Dermis blood vessel endothelial cell (primary cell): ENCODE data around the gene RETSAT. TPM values are rescaled to one million over a fixed set of nuclear protein-coding genes. Genes with fewer than 3 reads are reported as not detected.
A peak's percentile ranks its signal among the peaks of the same experiment; 100 is the strongest.
"Not testable (repeated sequence)": the region's sequence is repeated elsewhere in the genome, so short reads cannot be mapped to it uniquely, and the experiment has no call there.

Source experiments
- DNase-seq: peaks from one replicate; pipeline ENCODE4 v3.0.0; 2010
- total RNA-seq: library from RNA; depleted of rRNA; stranded (reverse); fragments of >200 nt; gene quantifications from 2 replicates; pipeline ENCODE4 v1.2.3, GENCODE V29; 2014

RETSAT gene
- total RNA-seq = 64.2 and 76.2 TPM in 2 replicates

DNA sequence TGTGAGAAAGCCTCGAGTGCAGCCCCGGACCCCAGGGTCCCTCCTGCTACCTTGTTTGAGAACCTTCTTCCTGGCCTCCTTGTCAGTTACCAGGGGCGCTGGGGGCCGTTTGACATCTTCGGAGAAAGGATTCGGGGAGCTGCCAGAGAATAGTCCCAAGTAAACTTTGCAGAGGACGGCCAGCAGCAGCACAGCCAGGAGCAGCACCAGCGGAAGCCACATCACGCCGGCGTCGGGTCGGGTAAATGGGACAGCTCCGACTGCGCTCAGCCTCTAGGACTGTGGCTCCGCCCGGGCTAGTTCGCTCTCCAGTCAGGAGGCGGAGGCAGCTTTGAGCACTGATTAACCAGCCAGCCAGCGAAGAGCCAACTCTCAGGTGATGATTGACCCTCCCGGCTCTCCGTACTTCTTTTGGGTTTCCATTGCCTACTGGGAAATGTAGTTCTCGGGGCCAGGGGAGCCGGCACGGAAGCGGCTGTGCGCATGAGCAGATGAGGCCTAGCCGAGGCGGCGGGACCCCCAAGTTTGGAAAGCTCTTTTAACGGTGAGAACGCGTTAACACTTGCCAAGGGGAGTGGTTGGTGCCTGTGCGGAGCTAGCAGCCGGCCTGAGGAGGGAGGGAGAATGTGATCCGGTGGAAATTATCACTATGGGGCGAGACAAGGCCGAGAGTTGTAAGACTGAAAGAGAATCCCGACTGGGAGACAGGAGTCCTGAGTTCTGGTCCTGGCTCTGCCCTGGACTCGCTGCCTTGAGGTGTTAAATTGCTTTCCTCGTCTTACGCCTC lies at the start of gene RETSAT, which contains the start of gene ELMOD3:
RETSAT (minus strand) TSS at position 243 of the 787 bp plus-strand sequence; CDS start at position 222, 21 bp downstream.
ELMOD3 (plus strand) TSS at position 484 of the 787 bp plus-strand sequence. CDS start 2,430 bp downstream, outside the sequence.
- DNase-seq = peak; percentile 100

- no peak for DNase-seq
These were observed 47.5 kb upstream of the RETSAT start for GRCh38 chr2:85401844-85402243.

GRCh38 chr2:85401464-85401805 lies 47.1 kb upstream of the RETSAT start:
- no peak for DNase-seq

DNA sequence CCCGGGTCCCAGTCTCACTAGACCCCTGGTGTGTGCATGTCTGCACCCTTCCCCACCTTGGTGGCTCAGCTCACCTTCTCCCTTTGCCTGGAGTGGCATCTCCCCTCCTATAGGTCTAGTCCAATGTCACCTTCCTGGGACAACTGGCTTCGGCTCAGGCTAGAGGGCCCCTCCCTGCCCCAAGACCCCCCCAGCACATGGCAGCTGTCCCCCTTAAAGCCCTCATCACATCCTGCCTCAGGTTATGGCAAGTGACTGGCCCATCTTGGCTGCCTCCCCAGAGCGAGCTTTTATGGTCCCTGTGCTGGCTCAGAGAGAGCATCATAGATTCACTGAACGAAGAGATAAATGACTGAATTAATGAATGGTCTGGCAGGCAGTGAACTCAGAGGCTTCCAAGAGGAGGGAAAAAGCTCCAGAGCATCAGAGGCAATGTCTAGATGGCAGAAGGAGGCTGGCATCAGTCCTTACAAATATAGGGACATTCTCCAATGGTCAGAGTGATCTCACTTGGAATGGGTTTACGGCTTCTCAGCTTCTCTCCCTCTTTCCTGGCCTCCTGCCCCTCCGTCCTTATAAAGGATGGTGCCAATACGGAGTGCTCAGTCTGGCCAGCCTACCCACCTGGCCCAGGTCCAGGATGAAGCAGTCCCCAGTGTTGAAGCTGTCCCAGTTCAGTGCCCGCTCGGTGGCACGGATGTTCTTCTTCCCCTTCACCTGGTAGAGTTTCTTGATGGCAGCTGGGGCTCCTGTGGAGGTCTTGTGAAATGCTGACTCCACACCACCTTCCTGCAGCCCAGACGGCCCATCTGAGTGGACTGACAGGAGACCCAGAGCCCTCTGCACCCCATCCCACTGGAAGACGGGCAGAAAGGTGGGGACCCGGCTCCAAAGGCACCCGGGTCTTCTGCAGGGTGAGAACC lies 46.5 kb upstream of the RETSAT start:
- no peak for DNase-seq

DNA sequence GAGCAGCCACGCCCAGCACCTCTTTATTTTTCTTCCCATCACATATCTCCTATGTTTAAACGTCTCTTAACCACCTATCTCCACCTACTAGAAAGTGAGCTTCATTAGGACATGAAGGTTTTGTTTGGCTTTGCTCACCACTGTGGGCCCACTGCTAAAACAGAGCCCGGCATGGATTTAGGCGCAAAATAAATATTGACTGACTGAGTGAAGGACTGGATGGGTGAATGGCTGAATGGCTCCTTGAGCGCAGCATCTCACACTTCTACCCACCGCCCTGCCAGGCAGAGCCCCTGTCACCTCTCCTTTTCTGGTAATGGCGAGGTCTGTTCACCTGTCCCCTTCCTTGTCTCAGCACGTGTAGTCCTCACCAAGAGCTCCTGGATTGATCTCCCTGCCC lies 45.7 kb upstream of the RETSAT start:
- DNase-seq = no peak

GRCh38 chr2:85399183-85399455 lies 44.8 kb upstream of the RETSAT start:
- DNase-seq = no peak

DNA sequence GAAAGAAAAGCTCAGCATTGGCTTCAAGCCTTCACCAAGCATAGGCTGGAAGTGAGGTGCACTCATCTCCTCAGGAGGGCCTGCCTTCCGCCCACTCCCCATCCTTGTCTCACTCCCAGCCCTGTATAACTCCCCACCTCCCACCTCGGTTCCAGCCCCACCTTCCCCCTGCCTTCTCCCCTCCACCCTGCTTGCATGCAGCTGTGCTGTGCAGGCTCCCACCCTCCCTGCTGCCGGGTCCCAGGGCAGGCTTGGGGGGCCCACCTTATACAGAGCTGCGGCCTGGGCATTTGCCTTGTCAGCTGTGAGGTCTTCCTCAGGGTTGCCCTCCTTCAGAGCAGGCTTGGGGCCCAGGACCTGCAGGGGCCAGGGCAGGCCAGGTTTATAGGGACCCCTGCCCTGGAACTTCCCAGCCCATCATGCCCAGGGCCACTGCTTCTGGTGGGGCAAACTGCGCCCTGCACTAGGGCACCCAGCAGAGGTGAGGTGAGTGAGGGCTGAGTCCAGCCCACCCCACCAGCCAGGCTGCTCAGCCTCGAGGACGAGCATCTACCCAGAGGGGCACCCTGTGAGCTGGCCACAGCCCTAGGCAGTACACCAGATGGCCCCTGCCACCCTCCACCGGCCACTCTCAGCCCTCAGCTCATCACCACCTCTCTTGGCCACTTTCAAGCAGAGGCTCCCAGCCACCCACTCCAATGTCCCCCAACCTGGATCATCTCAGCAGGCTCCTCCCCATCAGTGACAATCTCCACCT lies 44.3 kb upstream of the RETSAT start:
- no peak for DNase-seq

- DNase-seq = no peak
These were observed 43.6 kb upstream of the RETSAT start for GRCh38 chr2:85397925-85398331.

GRCh38 chr2:85396531-85397470 lies 42.5 kb upstream of the RETSAT start:
- no peak for DNase-seq

- DNase-seq = no peak
These were observed 41.7 kb upstream of the RETSAT start for GRCh38 chr2:85395912-85396475.

DNA sequence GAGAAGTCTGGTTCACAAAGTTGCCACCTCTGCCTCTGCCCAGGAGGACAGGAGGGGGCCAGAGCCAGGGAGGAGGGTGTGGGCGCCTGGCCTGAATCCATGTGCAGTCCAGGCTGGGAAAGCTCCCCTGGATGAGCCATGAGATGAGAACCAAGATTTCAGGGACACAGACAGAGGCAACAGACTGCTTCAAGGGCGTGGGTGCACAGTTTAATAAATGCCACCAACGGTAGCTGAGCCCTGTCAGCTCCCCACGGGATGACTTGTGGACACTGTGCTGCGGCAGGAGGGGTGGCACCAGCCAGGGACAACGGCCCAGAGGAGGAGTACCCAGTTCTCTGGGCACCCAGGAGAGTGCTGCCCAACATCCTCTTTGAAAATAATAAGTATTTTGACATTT lies 40.6 kb upstream of the RETSAT start:
- no peak for DNase-seq

DNA sequence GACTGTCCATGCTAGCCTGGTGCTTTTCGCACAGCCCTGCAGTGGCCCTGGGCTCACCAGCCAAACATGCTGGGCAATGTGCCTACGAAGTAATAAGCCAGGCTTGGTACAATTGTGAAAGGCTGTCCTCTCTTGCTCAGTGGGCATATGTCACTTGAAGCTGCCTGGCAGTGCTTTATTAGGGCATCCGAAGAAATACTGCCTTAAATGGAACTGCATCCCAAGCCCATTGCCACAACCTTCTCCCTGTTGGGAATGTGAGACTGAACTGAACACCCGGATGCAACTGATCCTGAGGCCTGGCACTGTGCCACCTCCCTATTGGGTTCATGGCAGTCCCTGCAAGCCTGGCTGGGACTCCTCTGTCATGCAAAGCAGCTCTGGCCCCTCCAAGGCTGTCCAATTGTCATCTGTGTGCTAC lies 39.9 kb upstream of the RETSAT start:
- no peak for DNase-seq

GRCh38 chr2:85393836-85394235 lies 39.5 kb upstream of the RETSAT start:
- DNase-seq = no peak

GRCh38 chr2:85390941-85391669 lies 36.8 kb upstream of the RETSAT start:
- peak; percentile 67 for DNase-seq

GRCh38 chr2:85388878-85389538 lies 34.7 kb upstream of the RETSAT start:
- no peak for DNase-seq

- no peak for DNase-seq
These were observed 33.4 kb upstream of the RETSAT start for GRCh38 chr2:85387754-85388153.

DNA sequence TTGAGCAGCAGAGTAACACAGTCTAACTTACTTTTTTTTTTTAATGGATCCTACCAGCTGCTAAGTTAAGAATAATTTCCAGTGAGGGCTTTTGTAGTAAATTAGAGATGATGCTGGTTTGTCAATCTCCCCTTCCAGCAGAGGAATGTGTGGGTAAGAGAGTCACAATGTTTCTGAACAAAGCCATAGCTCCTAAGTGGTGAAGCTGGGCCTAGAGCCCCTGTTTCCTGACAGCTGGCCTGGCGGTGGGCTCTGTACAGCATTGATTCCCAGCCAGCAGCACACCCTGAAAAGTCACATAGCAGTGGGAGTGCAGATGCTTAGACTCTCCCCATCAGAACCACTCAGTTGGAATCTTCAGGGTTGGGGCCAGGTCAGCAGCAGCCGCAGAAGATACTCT lies 31.4 kb upstream of the RETSAT start:
- DNase-seq = no peak

DNA sequence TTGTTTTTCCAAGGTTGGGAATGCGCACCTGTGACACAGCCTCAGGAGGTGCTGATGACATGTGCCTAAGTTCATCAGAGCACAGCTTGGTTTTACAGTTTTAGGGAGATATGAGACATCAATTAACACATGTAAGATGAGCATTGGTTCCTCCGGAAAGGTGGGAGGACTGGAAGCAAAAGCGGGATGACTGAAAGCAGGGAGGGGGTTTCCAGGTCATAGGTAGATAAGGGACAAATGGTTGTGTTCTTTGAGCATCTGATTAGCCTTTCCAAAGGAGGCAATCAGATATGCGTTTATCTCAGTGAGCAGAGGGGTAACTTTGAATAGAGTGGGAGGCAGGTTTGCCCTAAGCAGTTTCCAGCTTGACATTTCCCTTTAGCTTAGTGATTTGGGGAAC lies 29.5 kb upstream of the RETSAT start:
- no peak for DNase-seq

DNA sequence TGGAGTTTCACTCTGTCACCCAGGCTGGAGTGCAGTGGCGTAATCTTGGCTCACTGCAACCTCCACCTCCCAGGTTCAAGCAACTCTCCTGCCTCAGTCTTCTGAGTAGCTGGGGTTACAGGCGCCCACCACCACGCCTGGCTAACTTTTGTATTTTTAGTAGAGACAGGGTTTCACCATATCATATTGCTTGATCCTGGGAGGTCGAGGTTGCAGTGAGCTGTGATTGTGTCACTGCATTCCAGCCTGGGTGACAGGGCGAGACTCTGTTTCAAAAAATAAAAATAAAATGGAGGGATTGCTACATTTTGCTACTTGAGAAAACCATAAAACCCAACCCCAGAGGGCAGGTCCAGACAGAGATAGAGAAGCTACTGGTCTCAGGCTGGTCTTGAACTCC lies 28.8 kb upstream of the RETSAT start:
- DNase-seq = not testable (repeated sequence)

DNA sequence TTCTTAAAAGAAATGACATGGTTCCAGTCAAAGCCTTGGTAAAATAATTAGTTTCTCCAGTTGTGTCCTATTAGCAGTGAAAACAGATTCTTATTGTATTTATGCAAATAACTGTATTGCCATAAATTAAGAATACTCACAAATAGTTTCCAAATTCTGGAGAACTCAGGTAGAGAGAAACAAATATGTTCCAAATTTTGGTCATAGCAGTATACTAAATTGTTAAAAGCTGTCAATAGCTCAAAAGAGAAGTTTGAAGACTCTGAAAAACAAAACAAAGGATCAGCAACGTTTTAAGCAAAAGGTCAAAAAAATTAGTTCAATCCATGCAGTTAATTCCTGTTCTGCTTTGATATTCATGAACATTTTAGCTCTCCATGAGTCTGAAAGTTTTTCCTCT lies 25.7 kb upstream of the RETSAT start:
- no peak for DNase-seq
